Right lobe of liver (tissue), 4 donors: ENCODE data around the gene RGL2.

Experiments used
- CTCF ChIP-seq, 4 donors: fragments of 200-600 bp in 3 of 4; fragments of 450-650 bp in 1 of 4; IDR thresholded peaks; one replicate each; pipeline versions ENCODE4 v1.5.1 to v1.8.0; 2016 to 2022; ENCODE audit warnings: antibody characterized with exemption in 4 of 4, mild to moderate bottlenecking in 2 of 4
- POLR2A ChIP-seq: fragments of 450-650 bp; IDR thresholded peaks from one replicate; pipeline ENCODE4 v1.6.1; 2017; ENCODE audit warnings: antibody characterized with exemption, mild to moderate bottlenecking
- donor health status: DM: no; HTN: no; CAD: no.
- donor health status: DM: no; HTN: no; CAD: no.
- donor health status: DM: no; HTN: yes; CAD: no.

- TF ChIP-seq CTCF (IDR thresholded peaks at IDR 0.05) (no peak), POLR2A (no peak)
These were observed 40.5 kb upstream of the RGL2 start for GRCh38 chr6:33339193-33339592.
